Lower leg skin (tissue), 4 donors: ENCODE measurements around the gene WFDC1. TPM values are rescaled to one million over a fixed set of nuclear protein-coding genes. Genes with fewer than 3 reads are reported as not detected.

Source experiments
- DNase-seq, 2 donors: peaks; one replicate each; pipeline ENCODE4 v3.0.0-alpha.2; 2019; ENCODE audit warnings: low spot score in 2 of 2
- H3K4me3 ChIP-seq: fragments of 200-600 bp; sonication (generic); 2 replicates; pipeline ENCODE4 v1.5.1; 2017; ENCODE audit warnings: mild to moderate bottlenecking, low read depth; ENCODE audit not compliant: poor library complexity, severe bottlenecking
- POLR2A ChIP-seq, 2 donors: fragments of 450-650 bp; IDR thresholded peaks; one replicate each; pipeline ENCODE4 v1.6.1; 2016 to 2017; ENCODE audit warnings: antibody characterized with exemption in 2 of 2, mild to moderate bottlenecking in 1 of 2, moderate library complexity in 1 of 2
- WGBS, 2 donors: methylation state at CpG; one replicate each; pipeline ENCODE4 v1.1.5; 2018; 5-methylcytosine and 5-hydroxymethylcytosine counted together
- intact Hi-C: fragments of 100-400 bp; cut with DNase I; formaldehyde crosslinking; loops from one replicate; pipeline ENCODE4 v1.15.0; 2023; ENCODE audit warnings: low total_unique reads
- total RNA-seq, 4 donors: library from RNA; depleted of rRNA; stranded (reverse); fragments of >200 nt; gene quantifications; one replicate each; pipeline ENCODE4 v1.1.0, GENCODE V29; 2016
- TF ChIP-seq, protein P1 (sequence below), 3 donors: fragments of 450-650 bp; IDR thresholded peaks; one replicate each; pipeline ENCODE4 v1.5.1; 2016; ENCODE audit warnings: antibody characterized with exemption in 3 of 3, mild to moderate bottlenecking in 3 of 3, moderate library complexity in 2 of 3

WFDC1 gene
- total RNA-seq, 4 donors from 2014 or later, result 0.91 to 2.2 (median 1.3) TPM; not detected in 1

DNA sequence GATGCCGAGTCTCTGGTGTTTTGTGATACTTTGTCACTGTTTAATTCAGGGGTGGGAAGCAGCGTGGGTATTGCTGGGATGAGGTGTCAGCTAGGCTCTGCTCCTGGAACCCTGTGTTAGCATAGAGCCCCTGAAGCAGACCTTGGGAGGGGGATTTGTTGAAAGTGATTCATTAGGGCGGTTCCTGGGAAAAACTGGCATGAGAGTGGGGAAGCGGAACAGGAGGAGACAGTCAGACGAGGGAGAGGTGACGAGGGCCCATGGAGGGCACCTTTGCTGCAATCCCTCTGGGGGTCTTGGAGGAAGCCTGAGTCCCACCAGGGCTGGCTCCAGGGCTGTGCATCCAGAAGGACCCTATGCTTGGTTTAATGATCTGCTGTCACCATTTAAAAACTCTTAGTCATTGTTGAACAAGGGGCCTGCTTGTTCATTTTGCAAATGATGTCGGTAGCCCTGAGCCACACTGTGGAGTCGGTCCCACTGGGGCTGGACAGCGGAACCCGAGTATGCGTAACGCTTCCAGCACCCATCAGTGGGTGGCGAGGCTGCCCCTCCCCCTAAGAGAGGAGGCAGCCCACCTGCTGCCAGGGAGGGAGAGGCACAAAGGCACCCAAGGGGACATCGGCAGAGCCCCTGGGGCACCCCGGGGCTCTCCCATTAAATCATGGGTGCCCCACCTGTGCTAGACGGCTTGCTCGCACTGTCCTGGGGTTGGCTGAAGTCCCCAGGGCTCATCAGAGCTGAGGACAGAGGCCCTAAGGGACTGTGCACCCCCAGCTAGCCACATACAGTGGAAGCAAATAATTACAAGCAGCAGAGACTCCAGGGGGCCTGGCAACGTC, 35.4 kb downstream of the WFDC1 start:
- no peak for DNase-seq
- intact Hi-C loops, result no loop called here
- WGBS, 2 donors, result 76 to 81% methylated on average over 18 of the region's 18 CpGs
- TF ChIP-seq, protein P1, sequence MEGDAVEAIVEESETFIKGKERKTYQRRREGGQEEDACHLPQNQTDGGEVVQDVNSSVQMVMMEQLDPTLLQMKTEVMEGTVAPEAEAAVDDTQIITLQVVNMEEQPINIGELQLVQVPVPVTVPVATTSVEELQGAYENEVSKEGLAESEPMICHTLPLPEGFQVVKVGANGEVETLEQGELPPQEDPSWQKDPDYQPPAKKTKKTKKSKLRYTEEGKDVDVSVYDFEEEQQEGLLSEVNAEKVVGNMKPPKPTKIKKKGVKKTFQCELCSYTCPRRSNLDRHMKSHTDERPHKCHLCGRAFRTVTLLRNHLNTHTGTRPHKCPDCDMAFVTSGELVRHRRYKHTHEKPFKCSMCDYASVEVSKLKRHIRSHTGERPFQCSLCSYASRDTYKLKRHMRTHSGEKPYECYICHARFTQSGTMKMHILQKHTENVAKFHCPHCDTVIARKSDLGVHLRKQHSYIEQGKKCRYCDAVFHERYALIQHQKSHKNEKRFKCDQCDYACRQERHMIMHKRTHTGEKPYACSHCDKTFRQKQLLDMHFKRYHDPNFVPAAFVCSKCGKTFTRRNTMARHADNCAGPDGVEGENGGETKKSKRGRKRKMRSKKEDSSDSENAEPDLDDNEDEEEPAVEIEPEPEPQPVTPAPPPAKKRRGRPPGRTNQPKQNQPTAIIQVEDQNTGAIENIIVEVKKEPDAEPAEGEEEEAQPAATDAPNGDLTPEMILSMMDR (IDR thresholded peaks at IDR 0.05), result no peak
- no peak for TF ChIP-seq POLR2A (IDR thresholded peaks at IDR 0.05)
- H3K4me3 ChIP-seq, result no peak overlapping the region

DNA sequence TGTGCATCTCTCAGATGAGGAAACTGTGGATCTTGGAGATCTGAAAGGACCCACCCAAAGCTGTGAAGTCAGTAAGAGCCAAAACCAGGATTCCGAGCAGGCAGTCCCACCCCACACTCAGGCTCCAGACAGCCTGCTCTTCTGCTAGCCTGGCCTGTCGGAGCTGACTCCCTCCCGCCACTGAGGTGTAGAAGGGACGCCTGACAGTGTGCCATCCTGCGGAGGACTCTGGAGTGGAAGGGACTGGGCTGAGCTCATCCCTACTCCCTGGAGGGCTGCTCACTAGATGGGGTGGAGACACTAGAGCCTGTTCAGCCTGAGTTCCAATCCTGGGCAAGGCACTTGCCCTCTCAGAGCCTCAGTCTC, 36.0 kb downstream of the WFDC1 start:
- 87 to 93% methylated on average over 4 to 5 of the region's 5 CpGs for WGBS, 2 donors
- H3K4me3 ChIP-seq, result no peak overlapping the region
- no peak for TF ChIP-seq POLR2A (IDR thresholded peaks at IDR 0.05)
- TF ChIP-seq, protein P1 (IDR thresholded peaks at IDR 0.05), result no peak
- DNase-seq, result no peak
- intact Hi-C loops, result no loop called here

DNA sequence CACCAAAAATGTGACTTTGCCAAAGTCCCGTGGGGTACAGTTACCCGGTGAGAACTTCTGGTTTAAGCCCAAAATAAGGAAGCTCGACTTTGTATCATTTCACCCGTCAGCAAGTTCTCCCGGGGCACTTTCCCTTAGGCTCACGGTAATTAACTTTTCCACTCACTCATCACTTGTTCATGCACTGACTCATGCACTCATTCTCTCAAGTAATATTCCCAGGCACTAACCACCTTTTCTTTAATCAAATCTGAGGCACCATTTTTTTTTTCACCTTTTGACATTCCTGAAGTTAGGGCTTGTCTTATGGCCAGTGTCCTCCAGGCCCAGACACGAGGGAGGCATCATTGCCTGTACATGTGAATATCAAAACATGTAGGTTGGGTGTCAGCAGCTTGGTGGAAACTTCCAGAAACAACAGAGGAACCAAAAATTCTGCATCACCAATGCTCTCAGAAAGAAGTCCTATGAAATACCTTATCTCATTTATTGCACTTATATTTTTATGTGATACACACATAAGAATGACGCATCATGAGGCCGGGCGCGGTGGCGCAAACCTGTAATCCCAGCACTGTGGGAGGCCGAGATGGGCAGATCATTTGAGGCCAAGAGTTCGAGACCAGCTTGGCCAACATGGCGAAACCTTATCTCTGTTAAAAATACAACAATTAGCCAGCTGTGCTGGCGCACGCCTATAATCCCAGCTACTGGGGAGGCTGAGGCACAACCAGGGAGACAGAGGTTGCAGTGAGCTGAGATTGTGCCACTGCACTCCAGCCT, 37.5 kb downstream of the WFDC1 start:
- no peak for DNase-seq
- intact Hi-C loops, result no loop called here
- WGBS, 2 donors, result 76 to 80% methylated on average over 17 of the region's 17 CpGs

DNA sequence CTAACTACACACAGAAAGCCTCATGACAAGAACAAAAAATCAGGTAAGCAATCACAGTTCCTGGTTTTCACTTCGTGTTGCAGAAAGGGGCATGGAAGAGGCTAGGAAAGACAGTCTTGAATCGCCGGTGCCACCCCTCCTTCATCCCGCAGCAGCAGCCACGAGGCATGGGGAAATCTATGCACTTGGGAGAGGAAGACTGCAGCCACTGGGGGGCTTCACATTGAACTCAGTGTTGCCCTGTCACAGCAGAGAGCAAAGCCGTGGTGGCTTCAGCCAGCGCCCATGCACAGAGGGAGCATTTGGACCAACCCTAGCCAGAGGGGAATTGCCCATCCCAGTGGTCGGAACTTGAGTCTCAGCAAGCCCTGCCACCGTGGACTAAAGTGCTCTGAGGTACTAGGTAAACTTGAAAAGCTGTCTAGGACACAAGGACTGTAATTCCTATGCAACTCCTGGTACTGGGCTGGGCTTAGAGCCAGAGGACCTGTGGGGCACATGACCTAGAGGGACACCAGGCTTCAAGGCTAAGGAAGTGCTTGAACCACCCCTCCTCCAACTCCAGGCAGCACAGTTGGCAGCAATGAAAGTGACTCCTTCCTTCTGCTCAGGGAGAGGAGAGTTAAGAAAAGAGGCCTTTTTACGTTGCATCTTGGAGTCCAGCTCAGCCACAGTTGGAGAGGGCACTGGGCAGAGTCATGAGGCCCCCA, 38.5 kb downstream of the WFDC1 start:
- no peak for TF ChIP-seq POLR2A (IDR thresholded peaks at IDR 0.05)
- TF ChIP-seq, protein P1 (IDR thresholded peaks at IDR 0.05), result no peak
- no peak for DNase-seq

More for the DNA sequence above, 37.5 kb downstream of the WFDC1 start:
- H3K4me3 ChIP-seq, result no peak overlapping the region
- TF ChIP-seq, protein P1 (IDR thresholded peaks at IDR 0.05), result no peak
- TF ChIP-seq POLR2A (IDR thresholded peaks at IDR 0.05), result no peak

DNA sequence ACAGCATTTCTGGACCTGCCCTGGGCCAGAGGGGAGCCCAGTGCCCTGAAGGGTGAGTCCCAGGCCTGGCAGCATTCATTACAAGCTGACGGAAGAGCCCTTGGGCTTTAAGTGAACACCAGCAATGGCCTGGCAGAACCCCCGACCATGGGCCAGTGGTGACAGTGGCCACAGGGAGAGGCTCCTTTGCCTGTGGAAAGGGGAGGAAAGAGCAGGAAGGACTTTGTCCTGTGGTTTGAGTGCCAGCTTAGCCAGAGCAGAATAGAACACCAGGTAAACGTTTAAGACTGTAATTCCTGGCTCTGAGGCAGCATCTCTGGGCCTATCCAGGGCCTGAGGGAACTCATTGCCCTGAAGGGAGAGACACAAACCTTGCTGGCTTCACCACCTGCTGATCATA, 39.4 kb downstream of the WFDC1 start:
- 88 to 94% methylated on average over 3 of the region's 3 CpGs for WGBS, 2 donors
- no peak for TF ChIP-seq POLR2A (IDR thresholded peaks at IDR 0.05)
- TF ChIP-seq, protein P1 (IDR thresholded peaks at IDR 0.05), result no peak
- intact Hi-C loops, result no loop called here
- no peak overlapping the region for H3K4me3 ChIP-seq
- DNase-seq, result no peak

More for the DNA sequence above, 38.5 kb downstream of the WFDC1 start:
- no peak overlapping the region for H3K4me3 ChIP-seq
- WGBS, 2 donors, result 69 to 86% methylated on average over 8 to 10 of the region's 10 CpGs
- intact Hi-C loops, result no loop called here
